ENCODE measurements around the gene DNAH7. TPM values are rescaled to one million over a fixed set of nuclear protein-coding genes. Genes with fewer than 3 reads are reported as not detected.

DNAH7 gene
- total RNA-seq, 1 experiment from 2014 or later: 1.3 TPM

- DNase-seq (ENCODE audit: low read depth): peak; percentile 19
These were observed 9.2 kb upstream of the DNAH7 start for GRCh38 chr2:196077821-196078220.

GRCh38 chr2:196076778-196077568, 8.3 kb upstream of the DNAH7 start:
- no peak for DNase-seq (ENCODE audit: low read depth)

DNA sequence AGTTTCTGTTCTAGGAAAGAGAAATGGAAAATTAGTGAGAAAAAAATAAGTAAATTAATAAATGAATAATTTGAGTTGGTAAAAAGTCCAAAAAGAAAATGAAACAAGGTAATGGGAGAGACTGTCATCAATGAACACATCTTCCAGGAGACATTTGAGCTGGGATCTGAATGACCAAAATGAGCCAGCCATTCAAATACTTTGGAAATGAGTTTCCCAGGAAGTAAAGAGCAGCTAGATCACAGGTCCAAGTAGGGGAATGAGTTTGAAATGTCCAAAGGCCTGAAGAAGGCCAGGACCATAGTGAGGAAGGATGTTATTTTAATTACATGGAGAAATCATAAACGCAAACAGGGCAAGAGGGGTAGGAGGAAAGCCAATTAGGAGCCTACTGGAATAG, 6.6 kb upstream of the DNAH7 start:
- no peak for DNase-seq (ENCODE audit: low read depth)

DNA sequence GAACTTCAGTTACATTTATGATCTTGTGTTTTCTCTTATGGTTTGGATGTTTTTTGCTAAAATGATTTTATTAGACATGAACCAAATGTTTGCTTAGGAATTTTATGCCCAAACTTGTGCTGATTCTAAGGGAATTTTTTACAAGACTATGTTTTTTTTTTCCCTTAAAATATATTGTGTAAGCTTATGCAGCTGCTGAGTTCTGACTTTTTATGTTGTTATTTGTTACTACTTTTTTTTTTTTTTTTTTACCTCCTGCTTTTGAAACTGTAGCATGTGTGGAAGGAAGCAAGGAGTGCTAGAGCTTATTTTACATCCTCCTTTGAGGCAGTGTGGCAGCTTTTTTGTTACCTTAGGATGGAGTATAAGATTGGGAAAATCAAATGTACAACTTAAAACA, 6.0 kb upstream of the DNAH7 start:
- DNase-seq (ENCODE audit: low read depth): no peak

DNA sequence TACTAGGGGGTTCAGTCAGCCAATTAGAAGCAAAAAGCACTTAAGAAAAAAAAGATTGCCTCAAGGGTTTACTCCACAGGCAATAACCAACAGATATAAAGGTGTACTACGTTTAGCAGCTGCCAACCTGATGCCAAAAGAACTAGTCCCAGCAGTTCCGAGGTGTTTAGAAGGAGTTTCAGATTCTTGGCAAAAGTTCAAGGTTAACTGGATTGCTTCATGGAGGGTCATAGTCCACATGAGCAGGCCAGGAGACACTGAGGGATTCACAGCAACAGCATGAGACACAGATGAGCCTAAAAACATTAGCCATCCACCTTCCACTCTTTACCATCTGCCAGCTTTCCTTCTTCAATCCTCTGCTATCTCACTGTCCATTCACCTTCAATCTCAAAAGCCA, 4.9 kb upstream of the DNAH7 start:
- no peak for DNase-seq (ENCODE audit: low read depth)

DNA sequence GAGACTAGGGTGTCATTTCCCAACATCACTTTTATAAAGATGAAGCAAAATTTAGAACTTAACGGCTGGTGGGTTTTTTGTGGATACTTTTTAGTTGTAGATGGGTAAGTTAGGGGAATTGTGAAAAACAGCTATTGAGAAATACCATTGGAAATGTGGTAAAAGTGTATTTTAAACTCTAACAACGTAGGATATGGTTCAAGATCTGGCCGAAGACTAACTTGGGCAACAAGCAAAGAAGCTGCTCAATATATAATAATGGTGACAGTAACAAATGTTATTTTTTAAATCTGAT, 1.6 kb downstream of the DNAH7 start:
- DNase-seq (ENCODE audit: low read depth): no peak

DNA sequence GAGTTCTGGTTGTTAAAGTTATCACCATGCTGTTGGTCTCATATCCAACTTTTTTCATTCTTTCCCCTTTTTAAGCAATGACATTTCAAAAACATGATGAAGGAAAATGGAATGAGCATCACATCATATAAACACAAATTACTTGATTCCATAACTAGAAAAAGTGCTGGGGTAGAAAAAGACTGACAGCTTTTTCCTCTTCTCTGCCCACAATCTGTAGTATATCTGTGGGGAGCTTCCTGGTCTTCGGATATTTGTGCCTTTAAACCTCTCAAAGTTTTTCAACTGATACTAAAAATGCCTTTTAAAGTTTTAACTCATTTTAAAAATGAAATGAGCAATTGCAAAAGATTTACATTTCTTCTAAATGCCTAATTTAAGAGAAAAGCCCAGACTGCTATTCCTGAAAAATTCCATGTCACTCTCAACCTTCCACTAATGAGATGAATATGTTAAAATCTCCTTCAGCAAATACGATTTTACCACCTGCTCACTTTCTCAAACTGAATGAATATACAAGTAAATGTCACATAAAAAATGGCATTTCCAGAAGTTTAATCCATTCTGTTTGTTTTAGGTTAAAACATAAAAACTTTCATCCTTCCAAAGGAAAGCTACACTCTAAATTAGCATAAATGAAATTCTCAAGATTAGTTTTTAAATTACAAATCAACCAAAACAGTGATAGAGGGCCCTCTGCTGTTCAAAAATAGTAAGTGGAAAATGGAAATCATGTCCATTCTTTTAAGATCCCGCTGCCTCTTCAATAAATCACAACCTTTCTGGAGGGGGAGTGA, 2.1 kb downstream of the DNAH7 start:
- peak; percentile 55 for DNase-seq (ENCODE audit: low read depth)

DNA sequence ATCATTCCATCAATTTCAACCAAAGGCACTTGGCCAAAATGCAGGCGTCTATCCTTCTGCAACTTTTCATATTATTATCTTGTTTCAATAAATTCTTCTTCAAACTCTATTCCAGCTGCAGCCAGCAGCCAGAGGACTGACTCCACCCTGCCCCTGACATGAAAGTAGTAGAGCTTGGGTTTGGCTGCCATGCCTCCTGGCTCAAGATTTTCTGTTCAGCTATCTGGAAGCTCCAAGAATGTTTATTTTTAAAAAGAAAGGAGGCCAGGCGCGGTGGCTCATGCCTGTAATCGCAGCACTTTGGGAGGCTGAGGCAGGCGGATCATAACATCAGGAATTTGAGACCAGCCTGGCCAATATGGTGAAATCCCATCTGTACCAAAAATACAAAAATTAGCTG, 4.9 kb downstream of the DNAH7 start:
- DNase-seq (ENCODE audit: low read depth): no peak

GRCh38 chr2:196059491-196059960, 9.1 kb downstream of the DNAH7 start:
- DNase-seq (ENCODE audit: low read depth): peak; percentile 38

- no peak for DNase-seq (ENCODE audit: low read depth)
These were observed 14.0 kb downstream of the DNAH7 start for GRCh38 chr2:196054631-196055030.

DNA sequence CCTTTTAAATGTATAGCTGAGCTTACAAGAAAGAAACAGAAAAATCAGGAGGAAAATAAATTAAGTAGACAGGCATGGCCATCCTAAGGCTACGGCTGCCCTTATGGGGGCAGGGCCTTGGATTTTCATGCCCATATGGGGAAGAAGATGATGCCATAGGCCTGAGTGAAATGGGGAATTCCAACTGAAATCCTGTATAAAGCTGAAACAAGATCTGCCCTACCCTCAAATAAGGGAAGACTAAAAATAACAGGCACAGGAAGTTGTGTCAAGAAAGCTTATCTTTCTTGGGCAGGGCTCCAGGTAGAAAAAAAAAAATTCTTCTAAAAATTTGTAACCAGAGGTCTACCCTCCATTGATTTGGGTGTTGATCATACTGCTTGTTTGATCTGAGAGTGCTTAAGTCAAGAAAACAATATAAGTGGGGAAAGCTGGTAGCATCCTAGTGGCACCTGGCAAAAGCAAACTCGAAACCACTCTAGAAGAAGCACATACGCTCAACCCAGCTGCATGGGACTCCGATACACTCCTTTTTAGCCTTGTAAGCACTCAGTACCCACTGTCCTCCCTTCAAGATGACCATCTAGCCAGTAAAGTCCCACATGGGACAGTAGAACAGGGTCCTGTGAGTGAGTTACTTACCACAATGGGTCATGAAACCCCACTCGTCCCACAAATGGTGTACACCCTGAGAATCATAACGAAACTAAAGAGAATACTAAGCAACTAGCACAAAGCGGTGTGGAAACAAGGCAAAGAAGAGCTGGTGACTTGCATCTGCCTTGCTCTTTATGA, 22.3 kb downstream of the DNAH7 start:
- peak; percentile 86 for DNase-seq (ENCODE audit: low read depth)

DNA sequence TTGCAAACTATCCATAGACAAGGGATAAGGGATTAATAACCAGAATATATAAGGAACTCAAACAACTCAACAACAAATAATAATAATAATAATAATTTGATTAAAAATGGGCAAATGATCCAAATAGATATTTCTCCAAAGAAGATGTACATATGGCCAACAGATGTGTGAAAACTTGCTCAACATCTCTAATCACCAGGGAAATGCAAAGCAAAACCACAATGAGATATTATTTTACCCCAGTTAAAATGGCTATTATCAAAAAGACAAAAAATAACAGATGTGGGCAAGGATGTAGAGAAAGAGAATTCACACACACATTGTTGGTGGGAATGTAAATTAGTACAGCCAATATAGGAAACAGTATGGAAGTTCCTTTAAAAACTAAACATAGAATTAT, 26.9 kb downstream of the DNAH7 start:
- peak; percentile 61 for DNase-seq (ENCODE audit: low read depth)

- no peak for DNase-seq (ENCODE audit: low read depth)
These were observed 28.4 kb downstream of the DNAH7 start for GRCh38 chr2:196040218-196040617.

GRCh38 chr2:196036442-196036841, 32.2 kb downstream of the DNAH7 start:
- no peak for DNase-seq (ENCODE audit: low read depth)

GRCh38 chr2:196018037-196018436, 50.6 kb downstream of the DNAH7 start:
- DNase-seq (ENCODE audit: low read depth): no peak

DNA sequence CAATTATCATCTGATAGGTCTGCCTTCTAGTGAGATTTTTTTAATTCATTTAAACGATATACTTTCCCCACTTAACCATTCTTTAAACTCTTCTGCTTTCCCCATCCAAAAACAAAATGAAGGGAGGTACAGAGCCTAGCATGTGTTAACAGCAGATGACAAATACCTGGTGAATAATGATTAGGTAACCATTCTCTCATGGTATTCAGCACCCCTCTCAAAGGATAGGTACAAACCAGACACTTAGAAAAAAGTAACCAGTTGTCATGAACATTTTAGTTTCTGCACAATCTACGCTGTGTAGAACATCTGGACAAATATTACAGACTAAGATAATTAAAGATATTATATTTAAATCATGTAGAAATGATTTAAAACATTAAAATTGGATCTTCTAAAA, 56.3 kb downstream of the DNAH7 start:
- no peak for DNase-seq (ENCODE audit: low read depth)

DNA sequence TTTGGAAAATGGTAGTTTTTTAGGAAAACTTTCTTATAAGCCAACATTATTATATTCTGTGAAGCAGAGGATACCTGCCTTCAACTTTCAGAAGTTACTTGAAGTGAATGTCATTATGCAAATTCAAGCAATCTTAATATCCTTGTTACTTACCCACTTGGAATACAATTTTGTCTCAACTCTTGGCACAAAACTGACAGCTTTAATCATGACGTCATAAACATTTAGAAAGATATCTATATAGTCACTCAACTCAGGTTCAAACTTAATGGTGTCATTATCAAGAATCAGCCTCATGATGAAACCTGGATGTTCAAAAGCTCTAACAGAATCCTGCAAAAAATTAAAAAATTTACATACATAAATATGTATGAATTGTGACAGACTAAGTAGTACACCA, 68.1 kb downstream of the DNAH7 start:
- no peak for DNase-seq (ENCODE audit: low read depth)

GRCh38 chr2:195998070-195998469, 70.6 kb downstream of the DNAH7 start:
- DNase-seq (ENCODE audit: low read depth): no peak

GRCh38 chr2:195995499-195995898, 73.1 kb downstream of the DNAH7 start:
- DNase-seq (ENCODE audit: low read depth): no peak

- DNase-seq (ENCODE audit: low read depth): no peak
These were observed 75.0 kb downstream of the DNAH7 start for GRCh38 chr2:195993623-195994022.

DNA sequence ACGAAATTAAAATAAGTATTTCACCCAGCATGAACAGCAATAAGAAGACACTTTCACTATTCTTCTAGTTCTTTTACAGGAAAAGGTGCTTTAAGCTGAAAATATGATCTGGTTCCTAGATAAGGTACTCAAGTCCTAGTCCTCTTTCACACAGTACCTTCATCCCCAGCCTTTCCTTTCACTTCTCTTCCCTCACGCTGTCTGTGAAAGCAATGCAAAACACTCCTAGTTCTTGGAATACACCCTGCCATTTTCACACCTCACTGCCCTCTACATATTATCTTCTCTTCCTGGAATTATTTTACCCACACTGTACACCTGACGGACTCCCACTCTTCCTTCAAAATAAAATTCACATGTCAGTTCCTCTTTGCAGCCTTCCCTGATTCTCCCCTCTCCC, 82.9 kb downstream of the DNAH7 start:
- no peak for DNase-seq (ENCODE audit: low read depth)

GRCh38 chr2:195984923-195985726, 83.5 kb downstream of the DNAH7 start:
- DNase-seq (ENCODE audit: low read depth): no peak
